Mammary epithelial cell (primary cell): ENCODE measurements around the gene SVIL.

Source experiments
- CTCF ChIP-seq, 2 donors: IDR thresholded peaks in 1 of 2; conservative IDR thresholded peaks in 1 of 2; 2 replicates each; pipeline ENCODE4 v1.5.1; 2011 to 2012; ENCODE audit warnings: inconsistent platforms in 2 of 2, low read length in 2 of 2, mild to moderate bottlenecking in 2 of 2, control low read depth in 1 of 2, low read depth in 1 of 2; ENCODE audit not compliant: insufficient read depth in 1 of 2; ENCODE audit errors: extremely low read depth in 1 of 2
- EZH2 ChIP-seq: IDR thresholded peaks from 2 replicates; pipeline ENCODE4 v1.6.1; 2012; ENCODE audit warnings: low read length, inconsistent platforms, borderline replicate concordance

GRCh38 chr10:29666201-29666600 is 31.4 kb upstream of the SVIL start:
- TF ChIP-seq CTCF (conservative IDR thresholded peaks at IDR 0.05 in 1 of 2, IDR thresholded peaks at IDR 0.05 in 1 of 2; ENCODE audit: extremely low read depth in 1 of 2, insufficient read depth in 1 of 2, low read depth in 1 of 2, low read length in 2 of 2): no peak
- TF ChIP-seq EZH2: no peak
